ENCODE results near the gene RNF26.

RNF26 gene

GRCh38 chr11:119347940-119348605 is 13.7 kb downstream of the RNF26 start:
- in situ Hi-C loops (cut with HindIII; ENCODE audit: low sequenced_read_pairs) = no loop called here
- no peak overlapping the region for H3K4me3 ChIP-seq (ENCODE audit: low read depth, low read length)
- no peak for DNase-seq (ENCODE audit: low read depth, low spot score)
- no peak for TF ChIP-seq CTCF (IDR thresholded peaks at IDR 0.05; ENCODE audit: low read depth, low read length)

GRCh38 chr11:119350302-119350701 is 16.0 kb downstream of the RNF26 start:
- TF ChIP-seq CTCF (IDR thresholded peaks at IDR 0.05; ENCODE audit: low read depth, low read length) = no peak
- no peak overlapping the region for H3K4me3 ChIP-seq (ENCODE audit: low read depth, low read length)
- in situ Hi-C loops (cut with HindIII; ENCODE audit: low sequenced_read_pairs) = no loop called here
- no peak for DNase-seq (ENCODE audit: low read depth, low spot score)

GRCh38 chr11:119351232-119351631 is 16.9 kb downstream of the RNF26 start:
- no peak overlapping the region for H3K4me3 ChIP-seq (ENCODE audit: low read depth, low read length)
- in situ Hi-C loops (cut with HindIII; ENCODE audit: low sequenced_read_pairs) = no loop called here
- no peak for DNase-seq (ENCODE audit: low read depth, low spot score)
- no peak for TF ChIP-seq CTCF (IDR thresholded peaks at IDR 0.05; ENCODE audit: low read depth, low read length)

GRCh38 chr11:119352857-119353260 is 18.5 kb downstream of the RNF26 start:
- DNase-seq (ENCODE audit: low read depth, low spot score) = no peak
- in situ Hi-C loops (cut with HindIII; ENCODE audit: low sequenced_read_pairs) = no loop called here
- no peak for TF ChIP-seq CTCF (IDR thresholded peaks at IDR 0.05; ENCODE audit: low read depth, low read length)
- H3K4me3 ChIP-seq (ENCODE audit: low read depth, low read length) = no peak overlapping the region

- in situ Hi-C loops (cut with HindIII; ENCODE audit: low sequenced_read_pairs) = no loop called here
Measured at GRCh38 chr11:119355091-119355843, 20.9 kb downstream of the RNF26 start.

More at GRCh38 chr11:119355091-119355843, 20.9 kb downstream of the RNF26 start:
- no peak for TF ChIP-seq CTCF (IDR thresholded peaks at IDR 0.05; ENCODE audit: low read depth, low read length)
- no peak for DNase-seq (ENCODE audit: low read depth, low spot score)
- H3K4me3 ChIP-seq (ENCODE audit: low read depth, low read length) = no peak overlapping the region
